Stimulated activated CD4-positive, alpha-beta T cell treated with anti-CD3 and anti-CD28 coated beads, TNF-alpha, amount 100 ng/mL, for 1 hour (primary cell): Measurements from ENCODE around the gene MRPL44.

Source experiments
- DNase-seq, 3 donors: peaks; one replicate each; pipeline ENCODE4 v3.0.0-alpha.2; 2020; ENCODE audit warnings: low read depth in 3 of 3, low spot score in 1 of 3

MRPL44 gene

GRCh38 chr2:223957092-223957851, at the start of gene MRPL44:
Gene MRPL44 (plus strand): TSS chr2:223957463. CDS start chr2:223957473, 10 bp downstream.
- DNase-seq = peak; percentile 88 to 99 (median 95)

DNA sequence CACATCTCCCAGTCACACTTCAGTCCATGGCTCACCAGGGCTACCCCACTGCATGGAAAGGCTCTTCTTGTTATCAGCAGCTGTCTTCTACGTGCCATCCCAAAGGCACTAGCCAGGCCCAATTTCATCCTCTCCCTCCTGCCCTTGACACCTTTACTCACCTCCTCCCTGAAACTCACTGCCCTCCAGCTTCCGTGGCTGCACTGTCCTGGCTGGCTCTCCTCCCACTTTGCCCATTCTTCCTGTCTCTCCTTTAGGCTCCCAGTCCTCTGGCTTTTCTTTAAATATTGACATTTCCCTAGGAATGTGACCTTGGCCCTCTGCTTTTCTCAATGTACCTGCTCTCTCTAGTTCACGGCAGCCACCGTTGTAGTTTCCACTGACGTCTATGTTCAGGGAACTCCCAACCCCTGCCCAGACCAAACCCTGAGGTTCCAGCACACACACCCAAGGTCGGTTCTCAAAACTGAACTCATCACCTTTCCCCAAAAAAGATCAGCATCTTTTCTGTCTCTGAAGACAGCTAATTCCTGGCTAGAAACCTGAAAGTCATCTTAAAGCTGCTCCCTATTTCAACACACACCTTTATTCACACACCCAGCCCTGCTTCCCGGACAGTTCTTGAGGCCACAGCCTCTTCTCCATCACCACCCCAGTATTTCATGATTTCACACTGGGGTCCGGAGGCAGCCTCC, 48.8 kb upstream of the MRPL44 start:
- DNase-seq = no peak

GRCh38 chr2:223909001-223909741, 48.1 kb upstream of the MRPL44 start:
- DNase-seq = no peak

DNA sequence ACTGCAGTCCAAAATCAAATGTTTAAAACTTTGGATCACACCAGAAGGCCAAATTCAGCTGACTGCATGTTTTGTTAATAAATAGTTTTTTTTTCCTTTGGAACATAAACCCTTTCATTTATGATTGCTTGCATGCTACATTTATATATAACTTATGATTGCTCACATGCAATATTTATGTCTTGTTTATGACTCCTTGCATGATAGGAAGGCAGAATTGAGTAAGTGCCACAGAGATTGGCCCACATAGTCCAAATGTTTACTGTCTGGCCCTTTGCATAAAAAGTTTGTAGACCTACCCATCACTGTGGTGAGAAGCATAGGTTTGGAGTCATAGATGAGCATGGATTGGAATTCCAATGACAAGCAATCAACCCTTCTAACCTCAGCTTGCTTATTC, 42.9 kb upstream of the MRPL44 start:
- no peak for DNase-seq

DNA sequence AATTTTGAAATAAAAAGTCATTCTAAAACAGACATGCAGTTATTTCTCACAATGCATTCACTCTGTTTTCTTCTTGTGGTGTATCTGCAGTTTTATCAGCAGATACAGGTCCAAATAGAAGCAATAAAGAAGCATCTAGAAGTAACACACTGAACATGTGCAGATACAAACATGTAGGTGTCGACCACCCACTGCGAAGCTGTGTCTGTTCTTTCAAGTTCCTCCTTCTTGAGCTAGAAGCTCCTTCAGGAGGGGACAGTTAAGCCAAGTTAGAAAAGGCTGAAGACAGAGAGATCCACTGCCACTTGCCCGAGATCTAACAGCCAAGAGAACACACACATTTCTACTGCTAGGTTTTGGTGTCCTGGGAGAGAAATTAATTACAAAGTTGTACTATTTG, 42.2 kb upstream of the MRPL44 start:
- no peak for DNase-seq

DNA sequence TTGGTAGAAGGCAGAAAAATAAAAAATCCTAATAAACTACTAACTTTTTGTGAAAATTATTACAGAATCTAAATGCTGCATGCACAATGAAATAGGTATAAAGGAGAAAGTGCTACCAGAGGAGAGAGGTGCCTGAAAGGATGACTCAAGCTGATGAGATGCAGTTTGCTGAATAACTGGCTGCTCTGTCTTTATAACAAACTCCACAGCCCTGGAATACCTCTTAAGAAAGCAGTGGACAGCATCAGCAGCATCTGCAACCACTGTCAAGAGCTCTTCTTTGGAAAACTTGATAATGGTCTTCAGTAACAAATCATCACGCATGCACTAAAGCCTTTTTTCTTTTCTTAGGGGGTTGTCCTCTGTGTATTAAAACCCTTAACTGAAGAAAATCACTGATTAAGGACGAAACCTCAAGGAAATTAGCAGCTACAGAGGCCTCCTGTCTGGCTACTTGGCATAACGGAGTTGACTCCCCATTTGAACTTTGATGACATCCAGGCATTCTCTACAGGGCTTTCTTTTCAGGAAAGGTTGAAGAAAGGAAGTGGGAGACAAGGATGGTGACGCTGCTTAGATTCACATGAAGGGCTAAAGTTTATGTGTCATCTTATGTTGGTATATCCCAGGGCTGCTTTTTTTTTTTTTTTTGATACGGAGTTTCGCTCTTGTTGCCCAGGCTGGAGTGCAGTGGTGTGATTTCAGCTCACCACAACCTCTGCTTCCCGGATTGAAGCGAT, 40.9 kb upstream of the MRPL44 start:
- no peak for DNase-seq

GRCh38 chr2:223918671-223919134, 38.6 kb upstream of the MRPL44 start:
- DNase-seq = no peak

- no peak for DNase-seq
These were observed 37.2 kb upstream of the MRPL44 start for GRCh38 chr2:223920109-223920508.

GRCh38 chr2:223921204-223921603, 36.1 kb upstream of the MRPL44 start:
- DNase-seq = no peak

DNA sequence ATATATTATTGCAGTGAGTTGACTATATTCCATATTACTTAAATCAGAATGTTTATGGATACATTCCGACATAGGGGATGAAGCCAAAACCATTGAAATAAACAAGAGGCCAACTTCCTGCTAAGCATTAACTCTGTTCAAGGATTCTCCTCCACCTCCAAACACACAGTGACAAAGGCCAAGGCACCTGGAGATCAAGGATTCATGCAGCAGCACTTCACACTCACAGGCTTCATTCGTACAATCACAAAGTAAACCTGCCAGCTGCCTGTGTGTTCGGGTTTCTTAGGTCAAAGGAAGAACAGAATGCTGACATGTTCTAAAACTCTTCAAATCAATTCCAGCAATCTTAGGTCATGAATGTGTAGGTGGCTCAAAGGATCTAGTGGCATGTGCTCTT, 35.0 kb upstream of the MRPL44 start:
- no peak for DNase-seq

- DNase-seq = no peak
These were observed 33.3 kb upstream of the MRPL44 start for GRCh38 chr2:223923976-223924375.

GRCh38 chr2:223925106-223925505, 32.2 kb upstream of the MRPL44 start:
- no peak for DNase-seq

DNA sequence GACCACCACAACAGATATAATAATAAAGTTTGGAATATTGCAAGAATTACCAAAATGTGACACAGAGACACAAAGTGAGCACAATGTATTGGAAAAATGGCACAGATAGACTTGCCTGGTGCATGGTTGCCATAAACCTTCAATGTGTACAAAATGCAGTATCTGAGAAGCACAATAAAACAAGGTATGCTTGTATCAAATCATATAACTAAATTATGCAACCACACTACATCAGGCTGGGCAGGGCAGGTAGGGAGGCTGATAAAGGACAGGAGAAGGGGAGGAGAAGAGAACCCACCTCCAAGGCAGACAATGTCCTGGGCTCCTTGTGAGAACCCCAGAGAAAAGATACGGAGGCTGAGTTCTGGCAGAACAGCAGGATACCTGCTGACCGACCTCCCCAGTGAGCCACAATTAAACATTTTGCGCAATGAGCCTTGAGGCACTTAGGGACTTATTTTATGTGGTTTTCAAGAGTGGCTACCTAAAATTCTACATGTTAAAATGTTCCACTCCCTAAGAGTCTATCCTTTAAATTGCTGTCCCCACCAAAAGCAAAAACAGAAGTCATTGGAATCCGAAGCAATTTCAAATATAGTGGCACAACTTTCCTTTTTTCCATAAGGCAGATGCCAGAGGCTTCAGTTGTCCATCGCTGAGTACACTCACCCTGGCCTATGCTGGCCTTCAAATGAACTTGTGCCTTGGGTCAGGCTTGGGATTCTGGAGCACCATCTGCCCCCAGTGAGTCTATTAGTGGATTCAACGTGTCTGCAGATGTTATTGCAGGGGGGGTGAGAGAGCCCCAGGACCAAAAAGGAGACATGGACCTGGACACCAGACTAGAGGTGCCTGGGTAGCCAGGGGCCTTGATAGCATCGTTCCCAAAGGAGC, 28.9 kb upstream of the MRPL44 start:
- no peak for DNase-seq

DNA sequence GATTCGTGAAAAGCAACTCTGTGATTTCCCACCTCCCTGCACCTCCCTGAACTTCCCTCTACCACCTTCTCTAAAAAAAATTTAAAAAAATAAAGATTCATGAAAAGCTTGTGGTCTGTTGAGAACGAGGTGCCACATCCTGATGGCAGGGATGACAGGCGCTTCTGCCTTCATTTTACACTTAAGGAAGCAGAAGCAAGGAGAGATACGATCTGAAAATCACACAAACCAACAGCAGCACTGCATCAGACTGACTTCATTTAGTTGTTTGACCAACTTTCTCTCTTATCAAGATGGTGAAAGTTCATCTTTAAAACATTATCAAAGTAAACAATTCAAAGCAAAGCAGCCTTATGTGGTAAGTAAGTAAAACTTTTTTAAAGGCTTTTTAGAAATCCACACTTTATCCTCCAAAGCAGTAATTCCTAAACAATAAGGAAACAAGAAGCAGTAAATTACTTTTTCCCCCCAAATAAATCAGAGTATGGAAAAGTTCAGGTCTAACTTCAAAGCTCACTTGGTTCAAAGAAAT, 27.6 kb upstream of the MRPL44 start:
- DNase-seq = no peak

GRCh38 chr2:223930103-223930976, 26.9 kb upstream of the MRPL44 start:
- no peak for DNase-seq

GRCh38 chr2:223932816-223933800, 24.2 kb upstream of the MRPL44 start:
- DNase-seq = no peak

DNA sequence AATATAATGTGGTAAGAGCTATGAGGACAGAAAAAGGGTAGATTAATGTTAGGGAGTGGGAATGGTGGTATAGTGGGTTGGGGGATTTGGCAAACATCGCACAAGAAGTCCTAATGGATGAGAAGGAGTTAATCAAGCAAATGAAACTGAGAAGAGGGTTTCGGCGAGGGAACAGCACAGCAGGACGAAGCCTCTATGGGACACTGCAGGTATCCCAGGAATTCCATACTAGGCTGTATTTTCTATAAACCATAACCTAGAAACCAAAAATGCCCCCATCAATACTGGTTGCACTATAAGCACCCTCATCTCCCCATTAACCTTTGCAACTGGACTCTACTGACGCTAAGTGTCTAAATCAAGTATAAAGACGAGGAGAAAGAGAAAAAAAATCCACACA, 22.4 kb upstream of the MRPL44 start:
- no peak for DNase-seq
